ENCODE measurements around the gene YIPF4.
"Not testable (repeated sequence)": the region's sequence is repeated elsewhere in the genome, so short reads cannot be mapped to it uniquely, and the experiment has no call there.

YIPF4 gene

DNA sequence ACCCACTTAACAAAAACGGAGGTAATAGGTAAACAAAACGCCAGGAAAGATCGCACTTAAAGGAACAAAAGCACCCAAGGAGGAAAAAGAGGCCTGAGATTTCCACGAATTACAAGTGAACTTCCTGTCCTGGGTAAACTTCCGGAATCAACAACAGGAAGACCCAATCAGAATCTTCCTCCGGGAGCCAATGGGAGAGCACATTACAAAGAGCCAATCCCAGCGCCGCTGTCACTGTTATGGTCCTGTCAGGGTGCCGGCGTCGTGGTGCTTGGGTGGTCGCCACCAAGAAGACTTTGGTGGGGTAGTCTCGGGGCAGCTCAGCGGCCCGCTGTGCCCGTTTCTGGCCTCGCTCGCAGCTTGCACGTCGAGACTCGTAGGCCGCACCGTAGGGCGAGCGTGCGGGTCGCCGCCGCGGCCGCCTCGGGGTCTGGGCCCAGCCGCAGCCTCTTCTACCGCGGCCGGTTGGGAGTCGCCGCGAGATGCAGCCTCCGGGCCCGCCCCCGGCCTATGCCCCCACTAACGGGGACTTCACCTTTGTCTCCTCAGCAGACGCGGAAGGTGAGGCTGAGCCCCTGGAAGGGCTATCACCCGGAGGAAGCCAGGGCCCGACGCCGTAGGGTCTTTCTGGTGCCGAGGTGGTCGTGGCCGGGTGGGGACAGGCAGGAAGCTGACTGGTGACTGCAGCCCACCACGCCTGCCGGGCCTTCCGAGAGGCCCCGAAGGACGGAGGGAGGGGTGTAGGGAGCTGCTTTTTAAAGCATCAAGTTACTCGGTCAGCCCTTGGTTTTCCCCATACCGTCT lies at the start of gene YIPF4:
Gene YIPF4, plus strand, starts transcription at position 231 of the 804 bp plus-strand sequence. Its CDS starts 252 bp downstream, at position 483.
- FAIRE-seq = peak; percentile 65
- peak; percentile 100 for DNase-seq (ENCODE audit: insufficient read length, low spot score)

DNA sequence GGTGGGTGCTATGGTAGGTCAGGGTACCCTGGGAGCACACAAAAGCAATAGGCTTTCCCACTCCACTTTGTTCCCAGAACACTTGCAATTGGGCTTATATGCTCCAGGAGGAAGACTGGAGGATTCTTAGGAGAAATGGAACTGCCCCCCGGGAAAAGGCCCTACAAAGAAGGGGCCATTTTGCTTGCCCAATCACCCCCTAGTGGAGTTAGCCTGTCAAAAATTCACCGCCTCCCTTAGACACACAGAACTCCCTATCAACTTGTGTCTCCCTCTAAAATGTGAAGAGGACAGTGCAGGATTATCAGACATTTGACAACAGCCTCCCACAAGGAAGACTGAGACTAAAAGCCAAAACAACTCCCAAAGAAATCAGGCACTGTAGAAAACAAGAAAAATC lies 49.5 kb upstream of the YIPF4 start:
- DNase-seq (ENCODE audit: insufficient read length, low spot score) = no peak
- no peak for FAIRE-seq

DNA sequence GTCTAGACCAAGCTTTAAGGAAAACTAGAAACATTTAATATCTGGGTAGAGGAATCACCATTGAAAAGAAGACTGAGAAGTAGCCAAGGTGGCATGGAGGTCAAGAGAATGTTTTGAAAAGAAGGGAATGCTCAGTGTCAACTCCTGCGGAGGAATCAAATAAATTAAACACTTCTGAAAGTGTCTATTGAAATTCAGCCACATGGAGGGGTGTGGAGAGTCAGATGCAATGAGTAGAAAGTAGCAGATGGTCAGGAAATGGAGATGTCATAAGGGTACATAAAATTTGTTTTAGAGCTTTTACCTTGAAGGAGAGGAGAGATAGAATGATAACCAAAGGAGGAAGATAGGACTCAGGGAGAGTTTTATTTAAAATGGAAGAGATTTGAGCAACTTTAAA lies 48.1 kb upstream of the YIPF4 start:
- no peak for FAIRE-seq
- DNase-seq (ENCODE audit: insufficient read length, low spot score) = no peak

DNA sequence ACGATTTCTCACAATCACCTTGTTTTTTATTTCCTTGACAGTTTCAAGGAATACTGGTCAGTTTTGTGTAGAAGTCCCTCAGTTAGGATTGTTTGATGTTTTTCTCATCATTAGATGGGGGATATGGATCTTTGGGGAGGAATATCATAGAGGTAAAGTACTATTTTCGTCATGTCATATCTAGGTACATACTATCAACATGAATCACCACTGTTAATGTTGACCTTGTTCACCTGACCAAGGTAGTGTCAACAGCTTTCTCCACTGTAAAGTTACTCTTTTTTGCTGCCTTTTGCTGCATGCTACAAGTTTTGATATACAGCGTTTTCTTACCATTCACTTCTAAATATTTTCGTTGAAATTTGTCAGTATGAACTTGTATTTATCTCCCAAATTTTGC lies 45.7 kb upstream of the YIPF4 start:
- no peak for DNase-seq (ENCODE audit: insufficient read length, low spot score)
- FAIRE-seq = peak; percentile 26

DNA sequence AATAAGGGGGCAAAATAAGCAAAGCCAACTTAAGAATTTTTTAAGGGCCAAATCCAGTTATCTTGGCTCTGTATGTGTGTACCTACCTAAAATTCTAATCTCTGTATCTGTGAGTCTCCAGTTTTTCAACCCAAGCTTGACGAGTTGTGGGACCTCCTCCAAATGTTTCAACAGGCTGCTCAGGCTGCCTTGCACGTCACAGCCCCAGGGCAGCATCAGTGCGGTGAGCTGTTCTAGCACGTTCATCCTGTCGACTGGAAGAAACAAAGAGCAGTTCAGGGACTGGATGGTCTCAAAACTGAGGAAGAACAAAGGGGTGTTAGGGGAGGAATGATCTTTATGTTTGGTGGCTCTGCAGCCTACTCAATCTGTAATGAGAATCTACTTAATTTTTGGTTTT lies 42.4 kb upstream of the YIPF4 start:
- FAIRE-seq = no peak
- no peak for DNase-seq (ENCODE audit: insufficient read length, low spot score)

DNA sequence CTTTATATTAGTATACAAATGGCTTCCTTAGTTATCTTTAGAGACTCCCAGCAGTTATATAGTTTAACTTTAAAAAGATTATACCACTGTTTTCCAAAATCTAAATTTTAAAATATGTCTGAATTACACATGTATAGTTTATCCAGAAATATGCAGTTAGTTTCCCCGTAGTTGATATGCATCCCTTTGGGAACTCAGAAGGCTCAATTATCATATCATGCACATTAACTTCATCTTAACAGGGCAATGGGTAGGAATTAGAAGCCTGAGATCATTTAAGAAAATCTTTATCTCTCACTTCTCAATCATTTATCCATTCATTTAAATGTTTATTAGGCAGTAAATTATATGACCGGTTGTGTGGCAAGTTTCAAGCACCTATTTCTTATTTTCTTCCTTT lies 40.2 kb upstream of the YIPF4 start:
- FAIRE-seq (no peak), DNase-seq (ENCODE audit: insufficient read length, low spot score) (no peak)

DNA sequence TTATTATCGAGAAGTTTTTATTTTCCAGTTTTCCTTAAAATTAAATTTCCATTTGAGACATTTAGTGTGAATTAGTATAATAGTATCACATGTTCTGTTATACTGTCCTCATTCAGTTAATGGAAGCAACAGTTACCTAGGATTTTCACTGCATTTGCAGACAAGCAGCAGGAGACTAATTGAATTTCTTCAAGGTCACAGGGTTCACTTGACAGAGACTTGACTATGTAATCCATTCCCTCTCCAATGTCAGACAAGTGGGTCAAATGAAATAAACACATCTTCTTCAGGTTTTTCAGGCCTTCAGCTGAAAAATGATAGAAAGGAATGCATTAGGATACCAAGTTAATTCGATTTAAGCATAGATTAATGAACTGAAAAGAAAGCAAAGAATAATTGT lies 39.7 kb upstream of the YIPF4 start:
- DNase-seq (ENCODE audit: insufficient read length, low spot score) (no peak), FAIRE-seq (no peak)

DNA sequence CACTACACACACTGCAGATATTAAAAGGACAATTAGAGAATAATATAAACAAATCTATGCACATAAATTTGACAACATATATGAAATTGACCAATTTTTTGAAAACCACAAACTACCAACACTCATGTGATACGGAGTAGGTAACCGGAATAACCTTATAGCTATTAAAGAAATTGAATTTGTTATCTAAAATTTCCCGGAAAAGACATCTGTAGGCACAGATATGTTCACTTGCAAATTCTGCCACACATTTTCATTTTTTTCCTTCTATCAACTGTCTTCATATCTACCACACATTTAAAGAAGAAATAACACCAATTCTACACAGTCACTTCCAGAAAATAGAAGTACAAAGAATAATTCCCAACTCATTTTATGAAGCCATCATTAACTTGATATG lies 35.4 kb upstream of the YIPF4 start:
- DNase-seq (ENCODE audit: insufficient read length, low spot score) (no peak), FAIRE-seq (no peak)

DNA sequence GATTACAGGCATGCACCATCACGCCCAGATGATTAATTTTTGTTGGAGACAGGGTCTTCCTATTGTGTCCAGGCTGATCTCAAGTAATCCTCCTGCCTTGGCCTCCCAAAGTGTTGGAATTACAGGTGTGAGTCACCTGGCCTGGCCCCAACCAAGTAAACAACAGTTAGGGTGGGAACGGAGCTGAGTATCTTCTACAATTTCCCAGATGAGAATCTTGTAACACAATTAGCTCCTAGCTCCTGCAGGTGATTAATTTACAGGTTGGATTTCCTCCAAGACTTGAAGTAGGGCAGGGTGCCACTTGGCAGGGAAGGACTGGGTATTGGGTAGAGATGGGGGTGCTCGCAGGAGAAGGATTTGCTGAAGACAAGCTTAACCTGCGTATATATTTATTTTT lies 30.8 kb upstream of the YIPF4 start:
- FAIRE-seq = no peak
- no peak for DNase-seq (ENCODE audit: insufficient read length, low spot score)

DNA sequence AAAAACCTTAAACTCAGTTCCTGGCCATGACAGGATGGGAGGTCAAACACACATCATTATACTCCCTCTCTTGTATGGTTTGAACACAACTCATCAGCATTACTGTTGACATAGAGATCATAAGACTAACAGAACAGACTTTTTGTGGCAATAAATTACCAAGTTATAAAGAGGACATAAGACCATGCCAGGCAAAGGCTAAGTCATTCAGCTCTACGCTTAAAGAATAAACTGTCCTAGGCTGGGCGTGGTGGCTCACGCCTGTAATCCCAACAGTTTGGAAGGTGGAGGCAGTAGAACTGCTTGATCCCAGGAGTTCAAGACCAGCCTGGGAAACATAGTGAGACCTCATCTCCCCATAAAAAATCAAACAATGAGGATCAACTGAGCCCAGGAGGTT lies 29.4 kb upstream of the YIPF4 start:
- DNase-seq (ENCODE audit: insufficient read length, low spot score) (no peak), FAIRE-seq (peak; percentile 23)

DNA sequence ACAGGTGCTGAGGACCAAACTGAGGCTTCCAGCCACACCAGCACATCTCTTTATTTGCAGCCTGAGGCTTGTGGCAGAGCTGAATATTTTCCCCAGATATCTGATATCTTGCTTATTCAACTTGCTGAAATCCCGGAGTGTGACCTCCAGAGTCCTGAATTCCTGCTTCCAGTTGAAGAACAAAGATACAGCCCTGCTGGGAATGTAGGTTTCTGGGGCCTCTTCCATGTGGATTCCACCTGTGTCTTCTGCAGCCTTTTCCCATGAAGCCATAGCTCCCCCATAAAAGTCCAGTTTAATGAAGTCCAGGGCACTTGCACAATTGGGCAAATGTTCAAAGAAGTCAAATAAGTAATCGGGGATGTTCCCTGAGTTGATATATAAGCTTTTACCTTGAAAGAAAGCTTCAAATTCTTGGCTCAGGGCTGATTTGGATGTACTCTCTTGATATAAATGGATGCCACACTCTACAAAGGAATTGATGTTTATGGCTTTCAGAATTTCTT lies 27.9 kb upstream of the YIPF4 start:
- no peak for DNase-seq (ENCODE audit: insufficient read length, low spot score)
- no peak for FAIRE-seq

DNA sequence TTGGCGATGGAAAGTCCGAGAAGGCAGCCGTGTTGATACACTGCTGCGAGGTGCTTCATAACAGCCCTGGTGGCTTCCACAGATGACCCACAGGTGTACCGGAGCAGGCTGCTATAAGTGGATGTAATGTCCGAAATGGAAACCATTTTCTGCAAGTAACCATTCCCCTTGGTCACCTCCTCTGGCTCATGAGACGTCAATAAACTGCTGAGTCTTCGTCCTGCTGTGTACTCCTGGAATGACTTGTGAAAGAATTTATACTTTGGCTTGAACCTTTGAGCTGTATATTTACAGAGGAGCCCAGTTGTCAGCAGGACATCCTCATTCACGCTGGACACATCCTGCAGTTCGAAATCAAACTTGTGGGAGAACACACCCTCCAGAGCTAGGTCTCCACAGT lies 27.4 kb upstream of the YIPF4 start:
- FAIRE-seq (no peak), DNase-seq (ENCODE audit: insufficient read length, low spot score) (no peak)

DNA sequence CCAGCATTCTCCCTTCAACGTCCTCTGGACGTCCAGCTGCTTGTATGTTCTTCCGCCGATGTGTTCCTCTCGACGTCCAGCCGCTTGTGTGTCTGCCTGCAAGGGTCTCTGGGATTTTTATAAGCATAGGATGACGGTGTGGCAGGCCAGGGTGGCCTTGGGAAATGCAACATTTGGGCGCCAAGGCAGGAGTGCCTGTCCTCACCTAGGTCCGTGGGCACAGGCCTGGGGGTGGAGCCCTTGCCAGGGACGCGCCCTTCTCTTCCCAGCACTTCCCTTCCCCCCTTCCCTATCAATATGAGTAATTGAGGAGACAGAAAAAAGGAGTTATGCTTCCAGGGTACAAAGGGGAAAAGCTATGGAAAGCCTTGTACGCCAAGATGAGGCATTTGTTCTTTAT lies 19.5 kb upstream of the YIPF4 start:
- FAIRE-seq = no peak

DNA sequence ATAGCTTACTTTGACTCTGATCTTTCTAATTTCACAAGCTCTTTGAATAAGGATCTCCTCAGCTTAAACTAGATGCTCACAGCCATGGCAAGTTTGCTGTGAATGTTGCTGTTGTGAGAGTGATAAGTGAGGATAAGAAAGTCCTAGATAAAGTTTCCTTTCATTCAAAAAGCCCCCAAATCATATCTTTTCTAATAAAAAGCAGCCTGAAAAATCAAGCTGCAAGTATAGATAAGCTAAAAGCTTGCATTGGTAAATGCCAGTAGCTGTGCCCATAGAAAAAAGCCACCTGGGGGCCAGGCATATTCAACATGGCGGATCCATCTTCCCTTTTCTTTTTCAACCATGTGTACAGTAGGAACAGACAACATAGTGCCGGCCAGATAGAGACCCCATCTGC lies 17.3 kb upstream of the YIPF4 start:
- FAIRE-seq (no peak), DNase-seq (ENCODE audit: insufficient read length, low spot score) (no peak)

More for the DNA sequence above, 19.5 kb upstream of the YIPF4 start:
- DNase-seq (ENCODE audit: insufficient read length, low spot score) = no peak

DNA sequence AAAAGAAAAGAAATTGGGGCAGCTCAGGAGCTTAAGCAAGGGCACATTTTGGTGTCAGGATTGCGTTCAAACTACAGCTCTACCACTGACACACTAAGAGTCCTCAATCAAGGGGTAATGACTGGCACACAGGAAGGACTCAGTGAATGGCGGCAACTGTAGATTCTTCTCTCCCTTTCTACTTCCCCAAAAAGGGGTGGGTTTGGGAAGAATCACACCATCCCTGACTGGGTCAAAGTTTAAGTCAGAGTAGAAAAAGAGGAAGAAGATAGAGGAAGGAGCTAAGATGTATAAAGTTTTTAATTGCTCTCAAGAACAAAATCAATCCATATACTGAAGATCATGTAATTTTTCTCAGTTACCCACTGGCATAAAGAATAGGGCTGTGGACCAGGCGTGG lies 15.6 kb upstream of the YIPF4 start:
- DNase-seq (ENCODE audit: insufficient read length, low spot score) (no peak), FAIRE-seq (no peak)

DNA sequence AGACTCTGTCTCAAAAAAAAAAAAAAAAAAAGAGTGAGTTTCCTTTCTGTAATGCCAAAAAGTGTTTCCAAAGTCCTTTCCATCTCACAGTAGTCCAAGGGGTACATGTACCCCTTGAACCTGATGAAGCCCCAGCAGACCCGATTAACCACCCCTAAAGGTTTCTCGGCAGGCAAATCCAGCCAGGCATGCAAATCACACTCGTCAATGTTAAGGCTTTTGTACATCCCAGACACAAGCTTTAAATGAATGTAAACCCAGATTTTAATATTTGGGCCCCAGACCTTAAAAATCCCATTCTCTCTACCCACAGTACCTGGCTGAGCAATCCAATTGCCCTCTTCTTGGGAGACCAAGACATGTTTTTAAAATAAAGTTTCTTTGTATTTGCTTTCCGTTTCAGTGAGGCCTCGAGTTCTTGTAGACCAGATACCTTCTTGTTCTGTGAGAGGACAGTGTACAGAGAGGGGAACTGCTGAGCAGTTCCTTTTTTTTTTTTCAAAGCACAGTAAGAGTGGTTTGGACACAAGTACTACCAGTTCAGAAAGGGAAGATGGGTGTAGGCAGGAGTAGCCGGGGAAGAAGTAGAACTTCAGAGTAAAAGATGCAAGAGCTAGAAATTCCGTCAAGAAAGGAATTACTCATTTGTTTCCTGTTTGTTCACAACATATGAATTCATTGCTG lies 13.1 kb upstream of the YIPF4 start, which contains the start of gene NLRC4:
Gene NLRC4, minus strand, starts transcription at position 465 of the 684 bp plus-strand sequence. CDS start 8,111 bp downstream, outside the sequence.
- no peak for FAIRE-seq
- DNase-seq (ENCODE audit: insufficient read length, low spot score) = no peak

DNA sequence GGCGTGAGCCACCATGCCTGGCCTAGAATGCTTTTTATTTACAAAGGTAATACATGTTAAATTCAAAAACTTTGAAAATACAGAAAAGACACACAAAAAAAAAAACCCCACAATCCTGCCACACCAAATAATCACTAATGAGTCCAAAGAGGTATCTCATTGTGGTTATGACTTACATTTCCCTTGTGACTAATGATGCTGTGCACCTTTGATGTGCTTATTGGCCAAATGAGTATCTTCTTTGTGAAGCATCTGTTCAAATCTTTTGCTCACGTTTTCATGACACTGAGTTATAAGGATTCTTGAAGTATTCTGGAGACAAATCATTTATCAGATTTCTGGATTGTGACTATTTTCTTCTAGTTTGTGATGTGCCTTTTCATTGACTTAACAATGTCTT lies 6.6 kb upstream of the YIPF4 start:
- DNase-seq (ENCODE audit: insufficient read length, low spot score) = no peak
- no peak for FAIRE-seq

DNA sequence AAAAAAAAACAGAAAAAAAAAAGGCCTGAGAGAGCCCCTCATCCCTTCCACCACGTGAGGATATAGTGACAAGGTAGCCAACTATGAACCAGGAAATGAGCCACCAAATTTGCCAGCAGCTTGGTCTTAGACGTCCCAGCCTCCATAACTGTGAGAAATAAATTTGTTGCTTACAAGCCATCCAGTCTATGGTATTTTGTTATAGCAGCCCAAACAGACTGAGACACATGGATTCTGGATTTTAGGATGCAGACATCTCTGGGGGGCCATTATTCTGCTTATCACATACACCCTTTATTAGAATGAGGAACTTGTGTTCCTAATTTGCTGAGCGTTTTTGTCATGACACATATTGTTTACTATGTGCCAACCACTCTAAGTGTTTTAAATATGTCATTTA lies 5.4 kb upstream of the YIPF4 start:
- FAIRE-seq (no peak), DNase-seq (ENCODE audit: insufficient read length, low spot score) (no peak)

DNA sequence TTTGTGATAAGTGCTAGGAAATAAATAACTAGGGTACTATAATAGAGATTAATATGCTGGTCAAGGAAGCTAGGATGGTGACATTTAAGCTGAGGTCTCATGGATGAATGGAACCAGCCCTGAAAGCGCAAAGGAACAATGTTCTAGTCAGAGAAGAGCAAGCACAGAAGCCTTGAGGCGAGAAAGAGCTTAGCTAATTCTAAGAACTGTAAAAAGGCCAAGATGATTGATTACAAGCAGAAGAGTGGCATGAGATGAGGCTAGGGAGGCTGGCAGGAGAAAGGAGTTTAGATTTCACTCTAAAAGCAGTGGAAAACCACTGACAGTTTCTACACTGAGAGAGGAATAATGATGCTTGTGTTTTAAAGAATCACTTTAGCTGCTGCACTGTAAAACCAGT lies 3.4 kb upstream of the YIPF4 start:
- DNase-seq (ENCODE audit: insufficient read length, low spot score) = no peak
- FAIRE-seq = no peak

DNA sequence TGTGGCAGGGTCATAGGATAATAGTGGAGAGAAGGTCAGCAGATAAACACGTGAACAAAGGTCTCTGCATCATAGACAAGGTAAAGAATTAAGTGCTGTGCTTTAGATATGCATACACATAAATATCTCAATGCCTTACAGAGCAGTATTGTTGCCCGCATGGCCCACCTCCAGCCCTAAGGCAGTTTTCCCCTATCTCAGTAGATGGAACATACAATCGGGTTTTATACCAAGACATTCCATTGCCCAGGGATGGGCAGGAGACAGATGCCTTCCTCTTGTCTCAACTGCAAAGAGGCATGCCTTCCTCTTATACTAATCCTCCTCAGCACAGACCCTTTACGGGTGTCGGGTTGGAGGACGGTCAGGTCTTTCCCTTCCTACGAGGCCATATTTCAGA lies 1.9 kb upstream of the YIPF4 start:
- FAIRE-seq; DNase-seq (ENCODE audit: insufficient read length, low spot score): not testable (repeated sequence)

DNA sequence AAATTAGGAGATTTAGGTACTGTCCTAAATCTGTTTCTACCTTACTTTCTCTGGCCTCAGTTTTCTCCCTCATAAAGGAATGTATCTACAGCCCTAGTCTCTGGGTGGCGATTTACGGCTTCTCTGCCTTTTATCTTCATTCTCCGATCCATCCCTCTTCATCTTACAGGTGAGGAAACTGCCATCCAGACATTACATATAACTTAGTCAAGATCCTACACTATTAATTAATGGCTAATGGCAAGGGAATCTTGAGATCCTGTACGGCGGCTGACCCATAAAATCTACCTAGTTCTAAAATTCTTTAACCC lies 386 bp upstream of the YIPF4 start:
- DNase-seq (ENCODE audit: insufficient read length, low spot score) = no peak
- no peak for FAIRE-seq

DNA sequence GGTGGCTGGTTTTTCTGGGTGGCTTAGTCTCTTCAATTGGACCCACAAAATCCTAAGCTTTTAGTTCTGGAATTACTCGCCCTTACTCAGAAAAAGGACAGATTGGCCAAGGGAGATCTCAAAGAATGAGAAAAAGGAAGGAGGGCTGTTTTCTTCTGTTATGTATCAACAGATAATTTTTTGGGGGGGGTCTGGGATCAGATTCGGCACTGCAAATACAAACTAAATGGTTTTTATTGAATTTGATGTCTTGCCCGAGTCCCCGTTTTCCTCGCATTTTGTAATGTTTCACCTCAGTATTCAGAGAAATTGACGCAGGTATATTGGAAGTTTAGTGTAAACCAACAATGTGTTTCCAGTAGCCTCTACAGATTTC lies 762 bp downstream of the YIPF4 start:
- FAIRE-seq (no peak), DNase-seq (ENCODE audit: insufficient read length, low spot score) (no peak)
